IMR-90 (cell line): ENCODE results near the gene NTM. TPM values are rescaled to one million over a fixed set of nuclear protein-coding genes. Genes with fewer than 3 reads are reported as not detected.

Source experiments
- ATAC-seq: fragments of 200-7000 bp; cut with Tn5 transposase; 2 replicates; pipeline ENCODE4 v1.9.1; 2020; ENCODE audit warnings: low read depth, mild to moderate bottlenecking, moderate library complexity
- BruUV-seq: library from RNA; stranded (reverse); fragments of 400-500 nt; replicated peaks from 2 replicates; lab custom pipeline; 2021; lab: Mats Ljungman, UMichigan
- CTCF ChIA-PET: fragments of 300-600 bp; formaldehyde crosslinking; extraction: SDS; loops from one replicate; lab custom pipeline; 2021; ENCODE audit warnings: antibody characterized with exemption; lab: Yijun Ruan, JAX
- POLR2A ChIA-PET: fragments of 300-600 bp; sonication (Branson Sonifier 250); formaldehyde crosslinking; loops from one replicate; lab custom pipeline; 2022; ENCODE audit warnings: antibody characterized with exemption; ENCODE audit not compliant: unreplicated experiment; lab: Charles Lee
- DNase-seq: peaks from one replicate; pipeline ENCODE4 v3.0.0; 2013
- H2AFZ ChIP-seq: replicated peaks from 2 replicates; pipeline ENCODE3; 2013; ENCODE audit warnings: low read length, mild to moderate bottlenecking; ENCODE audit not compliant: poor library complexity
- H2AK5ac ChIP-seq: 2 replicates; pipeline ENCODE4 v1.6.1; 2013; ENCODE audit warnings: low read depth, low read length, inconsistent platforms
- H2AK9ac ChIP-seq: replicated peaks from 2 replicates; pipeline ENCODE3; 2013; ENCODE audit warnings: mild to moderate bottlenecking, low read depth, low read length, moderate library complexity; ENCODE audit not compliant: poor library complexity
- H2BK120ac ChIP-seq: 2 replicates; pipeline ENCODE4 v1.6.1; 2013; ENCODE audit warnings: low read depth, low read length, inconsistent platforms
- H2BK15ac ChIP-seq: 3 replicates; pipeline ENCODE4 v1.6.1; 2013; ENCODE audit warnings: low read depth, low read length, inconsistent platforms
- H2BK20ac ChIP-seq: 2 replicates; pipeline ENCODE4 v1.6.1; 2013; ENCODE audit warnings: low read depth, mild to moderate bottlenecking, inconsistent platforms, low read length, moderate library complexity
- H2BK5ac ChIP-seq: 2 replicates; pipeline ENCODE4 v1.6.1; 2013; ENCODE audit warnings: mild to moderate bottlenecking, low read depth, low read length, inconsistent platforms; ENCODE audit not compliant: poor library complexity, severe bottlenecking
- H3K14ac ChIP-seq: replicated peaks from 2 replicates; pipeline ENCODE4 v1.6.1; 2013; ENCODE audit warnings: low read depth, low read length, inconsistent platforms
- H3K18ac ChIP-seq: 2 replicates; pipeline ENCODE4 v1.6.1; 2013; ENCODE audit warnings: low read depth, low read length, control low read depth
- H3K23ac ChIP-seq: 2 replicates; pipeline ENCODE4 v1.6.1; 2013; ENCODE audit warnings: low read depth, low read length, inconsistent platforms
- H3K27ac ChIP-seq: 2 replicates; pipeline ENCODE4 v1.5.1; 2013; ENCODE audit warnings: mild to moderate bottlenecking, control low read depth, low read length; ENCODE audit not compliant: insufficient read depth
- H3K27me3 ChIP-seq: 2 replicates; pipeline ENCODE4 v1.6.1; 2013; ENCODE audit warnings: low read length; ENCODE audit not compliant: control insufficient read depth, insufficient read depth
- H3K36me3 ChIP-seq: 2 replicates; pipeline ENCODE4 v1.6.1; 2013; ENCODE audit warnings: low read length, mixed read lengths; ENCODE audit not compliant: control insufficient read depth, insufficient read depth
- H3K4ac ChIP-seq: 2 replicates; pipeline ENCODE4 v1.6.1; 2013; ENCODE audit warnings: low read depth, low read length, inconsistent platforms
- H3K4me1 ChIP-seq: 2 replicates; pipeline ENCODE4 v1.6.1; 2013; ENCODE audit warnings: low read length, mixed read lengths; ENCODE audit not compliant: control insufficient read depth, insufficient read depth
- H3K4me2 ChIP-seq: 2 replicates; pipeline ENCODE4 v1.6.1; 2013; ENCODE audit warnings: low read depth, mild to moderate bottlenecking, control low read depth, low read length, moderate library complexity
- H3K4me3 ChIP-seq: 2 replicates; pipeline ENCODE4 v1.5.1; 2013; ENCODE audit warnings: low read depth, mild to moderate bottlenecking, control low read depth, low read length, moderate library complexity; ENCODE audit not compliant: insufficient read depth
- H3K56ac ChIP-seq: 2 replicates; pipeline ENCODE4 v1.6.1; 2013; ENCODE audit warnings: low read length, inconsistent platforms; ENCODE audit not compliant: insufficient read depth; ENCODE audit errors: extremely low read depth
- H3K79me1 ChIP-seq, 2 experiments: 2 replicates each; pipeline ENCODE4 v1.6.1; 2013; ENCODE audit warnings: low read length in 2 of 2, inconsistent platforms in 1 of 2, low read depth in 1 of 2
- H3K9ac ChIP-seq: 2 replicates; pipeline ENCODE4 v1.6.1; 2013; ENCODE audit warnings: low read depth, low read length, control low read depth
- H3K9me1 ChIP-seq: 2 replicates; pipeline ENCODE4 v1.6.1; 2013; ENCODE audit warnings: low read length, inconsistent platforms; ENCODE audit not compliant: insufficient read depth
- H3K9me3 ChIP-seq: 2 replicates; pipeline ENCODE4 v1.6.1; 2013; ENCODE audit warnings: low read length; ENCODE audit not compliant: control insufficient read depth, insufficient read depth
- H4K20me1 ChIP-seq: 2 replicates; pipeline ENCODE4 v1.6.1; 2013; ENCODE audit warnings: low read length, inconsistent platforms; ENCODE audit not compliant: insufficient read depth
- H4K5ac ChIP-seq: 2 replicates; pipeline ENCODE4 v1.6.1; 2013; ENCODE audit warnings: mild to moderate bottlenecking, low read depth, low read length, control low read depth
- H4K8ac ChIP-seq, 2 experiments: 2 replicates each; pipeline ENCODE4 v1.6.1; 2013; ENCODE audit warnings: low read depth in 2 of 2, low read length in 2 of 2, control low read depth in 1 of 2, inconsistent platforms in 1 of 2
- H4K91ac ChIP-seq: 2 replicates; pipeline ENCODE4 v1.6.1; 2013; ENCODE audit warnings: low read depth, low read length, inconsistent platforms; ENCODE audit not compliant: insufficient read depth
- CEBPB ChIP-seq: IDR thresholded peaks from 2 replicates; pipeline ENCODE4 v1.6.1; 2012; ENCODE audit warnings: low read depth, low read length, improper control_type of control experiment
- CHD1 ChIP-seq: IDR thresholded peaks from 2 replicates; pipeline ENCODE4 v1.6.1; 2012; ENCODE audit warnings: low read depth, low read length, improper control_type of control experiment
- FOS ChIP-seq: fragments of 150-350 bp; IDR thresholded peaks from 2 replicates; pipeline ENCODE4 v1.6.1; 2016; ENCODE audit warnings: low read depth, low read length
- MAFK ChIP-seq: IDR thresholded peaks from 2 replicates; pipeline ENCODE4 v1.6.1; 2012; ENCODE audit warnings: low read depth, low read length, improper control_type of control experiment
- MAZ ChIP-seq: IDR thresholded peaks from 2 replicates; pipeline ENCODE4 v1.6.1; 2012; ENCODE audit warnings: low read depth, mild to moderate bottlenecking, low read length, improper control_type of control experiment, moderate library complexity, borderline replicate concordance
- MXI1 ChIP-seq: IDR thresholded peaks from 2 replicates; pipeline ENCODE4 v1.6.1; 2012; ENCODE audit warnings: low read depth, mild to moderate bottlenecking, low read length, moderate library complexity, borderline replicate concordance
- NFE2L2 ChIP-seq: fragments of 150-350 bp; IDR thresholded peaks from 2 replicates; pipeline ENCODE4 v1.6.1; 2016; ENCODE audit warnings: low read depth, mild to moderate bottlenecking, low read length
- RAD21 ChIP-seq: IDR thresholded peaks from 2 replicates; pipeline ENCODE4 v1.6.1; 2012; ENCODE audit warnings: low read length, improper control_type of control experiment
- RFX5 ChIP-seq: IDR thresholded peaks from 2 replicates; pipeline ENCODE4 v1.8.0; 2012; ENCODE audit warnings: low read depth, mild to moderate bottlenecking, low read length, moderate library complexity
- WGBS, 2 experiments: methylation state at CpG; one replicate each; pipeline versions ENCODE4 v1.1.5 to v1.1.7; 2013; ENCODE audit warnings: missing lambda C conversion rate in 2 of 2; ENCODE audit not compliant: insufficient read length in 1 of 2; ENCODE audit errors: extremely low coverage in 2 of 2; 5-methylcytosine and 5-hydroxymethylcytosine counted together
- dilution Hi-C: fragments of 300-500 bp; cut with HindIII; formaldehyde crosslinking; loops from one replicate; pipeline ENCODE4 v1.14.3; 2018; ENCODE audit warnings: low sequenced_read_pairs; ENCODE audit not compliant: unreplicated experiment
- in situ Hi-C: fragments of 300-500 bp; cut with MboI; formaldehyde crosslinking; loops from 3 replicates; pipeline ENCODE4 v1.14.3; 2019; ENCODE audit warnings: low sequenced_read_pairs, inconsistent platforms, mixed read lengths
- intact Hi-C: fragments of 100-400 bp; cut with micrococcal nuclease; formaldehyde crosslinking; loops from 2 replicates; pipeline ENCODE4 v1.10.0; 2022
- polyA plus RNA-seq, 3 experiments: library from polyadenylated mRNA; depleted of rRNA; stranded (reverse); fragments of >200 nt; gene quantifications; 2 replicates each; pipeline ENCODE4 v1.2.3, GENCODE V29; 2012; ENCODE audit warnings: low replicate concordance in 1 of 3
- total RNA-seq: library from RNA; depleted of rRNA; stranded (reverse); fragments of >200 nt; gene quantifications from 2 replicates; pipeline ENCODE4 v1.2.3, GENCODE V29; 2012
- TF ChIP-seq, protein P1 (sequence below): fragments of 150-350 bp; IDR thresholded peaks from 2 replicates; pipeline ENCODE4 v1.6.1; 2017; ENCODE audit warnings: mild to moderate bottlenecking, antibody characterized with exemption, low read length, low read depth
- TF ChIP-seq, protein P2 (sequence below): fragments of 150-350 bp; IDR thresholded peaks from 2 replicates; pipeline ENCODE4 v1.6.1; 2016; ENCODE audit warnings: low read depth, mild to moderate bottlenecking, low read length, moderate library complexity, borderline replicate concordance

The NTM gene
- total and polyA plus RNA-seq, 2 of the 4 experiments (the other 2 are of a cell fraction): 19.5 to 25.5 TPM

DNA sequence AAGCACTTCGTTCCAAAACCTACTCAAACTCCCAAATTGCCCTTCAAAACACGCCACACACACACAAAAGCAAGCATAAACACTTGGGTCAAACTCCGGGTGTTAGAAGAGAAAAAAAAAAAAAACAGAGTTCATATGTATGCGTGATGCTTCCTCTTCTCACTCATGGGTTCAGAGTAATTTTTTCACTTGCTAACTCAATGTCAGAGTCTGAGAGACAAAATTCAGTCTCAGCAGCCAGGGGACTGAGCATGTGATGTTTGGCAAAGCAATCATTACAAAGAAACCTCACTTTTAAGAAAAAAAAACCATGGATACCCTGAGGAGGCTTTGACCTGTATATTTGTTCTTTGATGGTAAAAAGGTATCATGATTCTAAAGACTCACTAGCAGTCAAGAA, 461.7 kb downstream of the NTM start:
- CTCF ChIA-PET: no interaction called here
- no peak overlapping the region for H2AK9ac ChIP-seq

More for the DNA sequence above, 461.7 kb downstream of the NTM start:
- no peak overlapping the region for H3K4me2 ChIP-seq
- POLR2A ChIA-PET: no interaction called here
- H3K56ac ChIP-seq: no peak overlapping the region
- no CpG with 5 or more reads among the region's 4 CpGs for WGBS, 2 experiments
- TF ChIP-seq RFX5 (no peak), MXI1 (no peak), MAZ (no peak), NFE2L2 (no peak), CEBPB (no peak), MAFK (no peak), FOS (no peak), RAD21 (no peak), CHD1 (no peak)
- TF ChIP-seq, protein P1, sequence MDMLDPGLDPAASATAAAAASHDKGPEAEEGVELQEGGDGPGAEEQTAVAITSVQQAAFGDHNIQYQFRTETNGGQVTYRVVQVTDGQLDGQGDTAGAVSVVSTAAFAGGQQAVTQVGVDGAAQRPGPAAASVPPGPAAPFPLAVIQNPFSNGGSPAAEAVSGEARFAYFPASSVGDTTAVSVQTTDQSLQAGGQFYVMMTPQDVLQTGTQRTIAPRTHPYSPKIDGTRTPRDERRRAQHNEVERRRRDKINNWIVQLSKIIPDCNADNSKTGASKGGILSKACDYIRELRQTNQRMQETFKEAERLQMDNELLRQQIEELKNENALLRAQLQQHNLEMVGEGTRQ: no peak
- TF ChIP-seq, protein P2, sequence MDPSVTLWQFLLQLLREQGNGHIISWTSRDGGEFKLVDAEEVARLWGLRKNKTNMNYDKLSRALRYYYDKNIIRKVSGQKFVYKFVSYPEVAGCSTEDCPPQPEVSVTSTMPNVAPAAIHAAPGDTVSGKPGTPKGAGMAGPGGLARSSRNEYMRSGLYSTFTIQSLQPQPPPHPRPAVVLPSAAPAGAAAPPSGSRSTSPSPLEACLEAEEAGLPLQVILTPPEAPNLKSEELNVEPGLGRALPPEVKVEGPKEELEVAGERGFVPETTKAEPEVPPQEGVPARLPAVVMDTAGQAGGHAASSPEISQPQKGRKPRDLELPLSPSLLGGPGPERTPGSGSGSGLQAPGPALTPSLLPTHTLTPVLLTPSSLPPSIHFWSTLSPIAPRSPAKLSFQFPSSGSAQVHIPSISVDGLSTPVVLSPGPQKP: no peak
- no peak overlapping the region for H2BK5ac ChIP-seq
- no peak overlapping the region for H2AK5ac ChIP-seq
- H3K14ac ChIP-seq: no peak overlapping the region
- no peaks in the 10 kb centered on the region for H3K36me3 ChIP-seq
- H4K8ac ChIP-seq: no peak overlapping the region
- BruUV-seq: no TSS peak
- no peak overlapping the region for H3K27ac ChIP-seq
- H3K18ac ChIP-seq: no peak overlapping the region
- no peak overlapping the region for H4K5ac ChIP-seq
- no peaks in the 10 kb centered on the region for H3K9me1 ChIP-seq
- no peak overlapping the region for H2BK120ac ChIP-seq
- H2AFZ ChIP-seq: no peak overlapping the region
- intact Hi-C loops (no loop called here), in situ Hi-C loops (no loop called here), dilution Hi-C loops (no loop called here)
- no peak overlapping the region for H3K4me3 ChIP-seq
- no peak overlapping the region for H3K9ac ChIP-seq
- H2BK15ac ChIP-seq: no peak overlapping the region
- no peaks in the 10 kb centered on the region for H3K79me1 ChIP-seq
- no peak overlapping the region for H2BK20ac ChIP-seq
- H4K91ac ChIP-seq: no peak overlapping the region
- H3K23ac ChIP-seq: no peak overlapping the region
- peaks cover 7% of the 10 kb centered on the region for H3K27me3 ChIP-seq
- H4K20me1 ChIP-seq: no peaks in the 10 kb centered on the region
- no peak overlapping the region for H3K4ac ChIP-seq
- ATAC-seq (no peak), DNase-seq (no peak)
- no peaks in the 10 kb centered on the region for H3K4me1 ChIP-seq
- no peaks in the 10 kb centered on the region for H3K9me3 ChIP-seq
